Neuronal stem cell (in vitro differentiated cells): ENCODE results near the gene ABCB7.

Source experiments
- DNase-seq: peaks from one replicate; pipeline ENCODE4 v3.0.0-alpha.2; 2013; ENCODE audit warnings: low spot score
- H2AFZ ChIP-seq: one replicate; pipeline ENCODE4 v1.6.1; 2013; ENCODE audit warnings: mild to moderate bottlenecking, low read length, inconsistent platforms
- H2AK5ac ChIP-seq: 2 replicates; pipeline ENCODE4 v1.6.1; 2013; ENCODE audit warnings: low read depth, mild to moderate bottlenecking, inconsistent platforms, low read length, moderate library complexity, mixed read lengths
- H2BK120ac ChIP-seq: 2 replicates; pipeline ENCODE4 v1.6.1; 2013; ENCODE audit warnings: low read depth, mild to moderate bottlenecking, inconsistent platforms, low read length, moderate library complexity, mixed read lengths
- H2BK12ac ChIP-seq: one replicate; pipeline ENCODE4 v1.6.1; 2013; ENCODE audit warnings: low read length, inconsistent platforms
- H2BK15ac ChIP-seq: 2 replicates; pipeline ENCODE4 v1.6.1; 2013; ENCODE audit warnings: mild to moderate bottlenecking, low read length, inconsistent platforms, mixed read lengths
- H2BK5ac ChIP-seq: one replicate; pipeline ENCODE4 v1.6.1; 2013; ENCODE audit warnings: inconsistent platforms, mild to moderate bottlenecking, low read length, moderate library complexity
- H3K14ac ChIP-seq: one replicate; pipeline ENCODE4 v1.6.1; 2013; ENCODE audit warnings: low read length, inconsistent platforms
- H3K18ac ChIP-seq: 2 replicates; pipeline ENCODE4 v1.6.1; 2013; ENCODE audit warnings: low read length, inconsistent platforms
- H3K23ac ChIP-seq: 2 replicates; pipeline ENCODE4 v1.6.1; 2013; ENCODE audit warnings: low read depth, mild to moderate bottlenecking, mixed read lengths, low read length, inconsistent platforms; ENCODE audit not compliant: poor library complexity
- H3K27ac ChIP-seq: replicated peaks from 3 replicates; pipeline ENCODE4 v1.5.1; 2013; ENCODE audit warnings: low read length, inconsistent platforms
- H3K27me3 ChIP-seq, 3 experiments: 2 replicates each; pipeline ENCODE4 v1.6.1; 2013; ENCODE audit warnings: low read length in 3 of 3, mild to moderate bottlenecking in 2 of 3, inconsistent platforms in 1 of 3, low read depth in 1 of 3, mixed read lengths in 1 of 3, moderate library complexity in 1 of 3; ENCODE audit not compliant: control insufficient read depth in 3 of 3, insufficient read depth in 3 of 3
- H3K36me3 ChIP-seq, 2 donors: replicated peaks in 1 of 2; 2 replicates each; pipeline ENCODE4 v1.6.1; 2013; ENCODE audit warnings: low read length in 2 of 2; ENCODE audit not compliant: control insufficient read depth in 2 of 2, insufficient read depth in 2 of 2
- H3K4ac ChIP-seq: 2 replicates; pipeline ENCODE4 v1.6.1; 2013; ENCODE audit warnings: inconsistent platforms, mild to moderate bottlenecking, low read length, moderate library complexity
- H3K4me1 ChIP-seq, 2 donors: 1 replicate in 1 of 2; 2 replicates in 1 of 2; pipeline ENCODE4 v1.6.1; 2013; ENCODE audit warnings: low read length in 2 of 2, low read depth in 1 of 2; ENCODE audit not compliant: control insufficient read depth in 2 of 2, insufficient read depth in 1 of 2
- H3K4me2 ChIP-seq: one replicate; pipeline ENCODE4 v1.6.1; 2013; ENCODE audit warnings: mild to moderate bottlenecking, low read length, inconsistent platforms; ENCODE audit not compliant: insufficient read depth, poor library complexity, severe bottlenecking
- H3K4me3 ChIP-seq, 2 donors: 2 replicates each; pipeline ENCODE4 v1.5.1; 2013; ENCODE audit warnings: low read length in 2 of 2, mild to moderate bottlenecking in 2 of 2, inconsistent platforms in 1 of 2, moderate library complexity in 1 of 2
- H3K79me1 ChIP-seq: one replicate; pipeline ENCODE4 v1.6.1; 2013; ENCODE audit warnings: low read depth, mild to moderate bottlenecking, inconsistent platforms, low read length, moderate library complexity
- H3K9ac ChIP-seq: one replicate; pipeline ENCODE4 v1.6.1; 2013; ENCODE audit warnings: mild to moderate bottlenecking, low read depth, low read length, inconsistent platforms; ENCODE audit not compliant: poor library complexity
- H3K9me3 ChIP-seq, 2 donors: replicated peaks in 1 of 2; 2 replicates each; pipeline versions ENCODE3 to v1.6.1; 2013; ENCODE audit warnings: low read length in 2 of 2, mild to moderate bottlenecking in 2 of 2, inconsistent platforms in 1 of 2, low read depth in 1 of 2, mixed read lengths in 1 of 2, moderate library complexity in 1 of 2; ENCODE audit not compliant: control insufficient read depth in 2 of 2, insufficient read depth in 1 of 2
- H4K8ac ChIP-seq: one replicate; pipeline ENCODE4 v1.6.1; 2013; ENCODE audit warnings: low read depth, mild to moderate bottlenecking, inconsistent platforms, low read length, moderate library complexity
- H4K91ac ChIP-seq: one replicate; pipeline ENCODE4 v1.6.1; 2013; ENCODE audit warnings: low read length, low read depth, mild to moderate bottlenecking, inconsistent platforms; ENCODE audit not compliant: poor library complexity
- WGBS, 2 donors: extraction: QIAGEN DNeasy Blood & Tissue Kit; methylation state at CpG; one replicate each; pipeline ENCODE4 v1.1.7; 2013; ENCODE audit warnings: missing lambda C conversion rate in 2 of 2, mixed read lengths in 1 of 2; ENCODE audit not compliant: insufficient read length in 2 of 2, insufficient replicate concordance in 1 of 2; ENCODE audit errors: extremely low coverage in 2 of 2; 5-methylcytosine and 5-hydroxymethylcytosine counted together

ABCB7 gene

GRCh38 chrX:75114638-75115037 is 41.4 kb downstream of the ABCB7 start:
- Histone ChIP-seq H3K27me3 (no peaks in the 10 kb centered on the region), H3K27ac (no peak overlapping the region), H3K4me1 (no peaks in the 10 kb centered on the region), H3K4me2 (no peak overlapping the region), H3K14ac (no peak overlapping the region), H2AFZ (no peak overlapping the region), H3K36me3 (peaks cover 0 to 11% of the 10 kb centered on the region in 2 donors), H2BK15ac (no peak overlapping the region), H2AK5ac (no peak overlapping the region), H3K9me3 (peaks cover 0 to under 1% of the 10 kb centered on the region in 2 donors), H3K4me3 (no peak overlapping the region), H4K91ac (no peak overlapping the region), H3K18ac (no peak overlapping the region), H3K79me1 (no peaks in the 10 kb centered on the region), H4K8ac (no peak overlapping the region), H2BK120ac (no peak overlapping the region), H3K23ac (no peak overlapping the region), H2BK12ac (no peak overlapping the region), H3K9ac (no peak overlapping the region), H2BK5ac (no peak overlapping the region), H3K4ac (no peak overlapping the region)
- WGBS, 2 donors: no CpG with 5 or more reads among the region's 3 CpGs
- DNase-seq: no peak

- no peaks in the 10 kb centered on the region for H3K79me1 ChIP-seq
- no peak overlapping the region for H3K23ac ChIP-seq
- no peak overlapping the region for H2BK15ac ChIP-seq
- no peak overlapping the region for H3K27ac ChIP-seq
- peaks cover 0 to 11% of the 10 kb centered on the region in 2 donors for H3K36me3 ChIP-seq
- DNase-seq: no peak
- H3K4me1 ChIP-seq: no peaks in the 10 kb centered on the region
- H3K4me3 ChIP-seq: no peak overlapping the region
- H3K9ac ChIP-seq: no peak overlapping the region
- H3K9me3 ChIP-seq: no peaks in the 10 kb centered on the region
- H3K14ac ChIP-seq: no peak overlapping the region
- H3K27me3 ChIP-seq: no peaks in the 10 kb centered on the region
- no peak overlapping the region for H2AFZ ChIP-seq
- H2BK5ac ChIP-seq: no peak overlapping the region
- H2BK120ac ChIP-seq: no peak overlapping the region
- no peak overlapping the region for H3K4me2 ChIP-seq
- H3K18ac ChIP-seq: no peak overlapping the region
- H3K4ac ChIP-seq: no peak overlapping the region
- no peak overlapping the region for H2BK12ac ChIP-seq
- H4K8ac ChIP-seq: no peak overlapping the region
- H2AK5ac ChIP-seq: no peak overlapping the region
- no peak overlapping the region for H4K91ac ChIP-seq
- no CpG with 5 or more reads among the region's 1 CpG for WGBS, 2 donors
Observed at GRCh38 chrX:75113664-75114063, 42.4 kb downstream of the ABCB7 start.

- no peak for DNase-seq
- H2BK12ac ChIP-seq: no peak overlapping the region
- H2BK5ac ChIP-seq: no peak overlapping the region
- no peak overlapping the region for H2AK5ac ChIP-seq
- no peak overlapping the region for H3K14ac ChIP-seq
- H4K91ac ChIP-seq: no peak overlapping the region
- H4K8ac ChIP-seq: no peak overlapping the region
- no peak overlapping the region for H2BK15ac ChIP-seq
- no peaks in the 10 kb centered on the region for H3K9me3 ChIP-seq
- no CpG with 5 or more reads among the region's 6 CpGs for WGBS, 2 donors
- no peak overlapping the region for H3K23ac ChIP-seq
- no peak overlapping the region for H2BK120ac ChIP-seq
- H3K36me3 ChIP-seq: peaks cover 0 to 11% of the 10 kb centered on the region in 2 donors
- H3K4me3 ChIP-seq: no peak overlapping the region
- no peak overlapping the region for H3K4me2 ChIP-seq
- H3K4ac ChIP-seq: no peak overlapping the region
- no peaks in the 10 kb centered on the region for H3K27me3 ChIP-seq
- H3K4me1 ChIP-seq: no peaks in the 10 kb centered on the region
- H3K9ac ChIP-seq: no peak overlapping the region
- peaks cover 2% of the 10 kb centered on the region for H3K79me1 ChIP-seq
- H3K27ac ChIP-seq: no peak overlapping the region
- H3K18ac ChIP-seq: no peak overlapping the region
- no peak overlapping the region for H2AFZ ChIP-seq
Observed at GRCh38 chrX:75107863-75108509, 48.1 kb downstream of the ABCB7 start.

GRCh38 chrX:75106772-75107171 is 49.3 kb downstream of the ABCB7 start:
- Histone ChIP-seq H3K4ac (no peak overlapping the region), H3K4me1 (no peaks in the 10 kb centered on the region), H3K27ac (no peak overlapping the region), H4K91ac (no peak overlapping the region), H2AFZ (no peak overlapping the region), H3K27me3 (no peaks in the 10 kb centered on the region), H3K4me3 (no peak overlapping the region), H2BK15ac (no peak overlapping the region), H3K36me3 (peaks cover 0 to 7% of the 10 kb centered on the region in 2 donors), H2BK5ac (no peak overlapping the region), H3K23ac (no peak overlapping the region), H2AK5ac (no peak overlapping the region), H3K18ac (no peak overlapping the region), H2BK12ac (no peak overlapping the region), H3K9ac (no peak overlapping the region), H3K14ac (no peak overlapping the region), H2BK120ac (no peak overlapping the region), H4K8ac (no peak overlapping the region), H3K4me2 (no peak overlapping the region), H3K79me1 (peaks cover 2% of the 10 kb centered on the region), H3K9me3 (no peaks in the 10 kb centered on the region)
- WGBS, 2 donors: no CpG with 5 or more reads among the region's 10 CpGs
- no peak for DNase-seq
